GM21423 (cell line): ENCODE results near the gene SLC25A30.
"Not testable (repeated sequence)": the region's sequence is repeated elsewhere in the genome, so short reads cannot be mapped to it uniquely, and the experiment has no call there.

Source experiments
- ATAC-seq: cut with Tn5 transposase; IDR thresholded peaks from one replicate; pipeline ENCODE4 v1.9.1; 2021; ENCODE audit warnings: mild to moderate bottlenecking, moderate library complexity; ENCODE audit not compliant: unreplicated experiment

Gene SLC25A30

DNA sequence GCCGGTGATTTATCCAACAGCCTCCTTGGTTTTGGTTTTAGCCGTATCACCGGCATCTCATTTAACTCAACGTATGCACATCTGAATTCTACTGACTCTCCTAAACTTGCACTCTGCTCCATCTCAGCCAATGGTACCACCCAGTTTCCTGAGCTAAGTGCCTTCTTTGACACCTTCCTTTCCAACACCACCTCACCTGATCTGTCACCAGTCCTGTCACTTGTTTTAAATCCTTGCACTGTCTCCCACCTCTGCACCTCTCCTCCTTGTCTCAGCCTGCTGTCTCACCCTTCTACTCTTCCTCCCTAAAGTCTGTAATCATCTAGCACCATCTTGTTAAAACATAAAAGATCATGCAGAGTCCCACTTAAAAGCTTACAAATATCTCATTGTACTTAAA, 49.1 kb downstream of the SLC25A30 start:
- no peak for ATAC-seq

DNA sequence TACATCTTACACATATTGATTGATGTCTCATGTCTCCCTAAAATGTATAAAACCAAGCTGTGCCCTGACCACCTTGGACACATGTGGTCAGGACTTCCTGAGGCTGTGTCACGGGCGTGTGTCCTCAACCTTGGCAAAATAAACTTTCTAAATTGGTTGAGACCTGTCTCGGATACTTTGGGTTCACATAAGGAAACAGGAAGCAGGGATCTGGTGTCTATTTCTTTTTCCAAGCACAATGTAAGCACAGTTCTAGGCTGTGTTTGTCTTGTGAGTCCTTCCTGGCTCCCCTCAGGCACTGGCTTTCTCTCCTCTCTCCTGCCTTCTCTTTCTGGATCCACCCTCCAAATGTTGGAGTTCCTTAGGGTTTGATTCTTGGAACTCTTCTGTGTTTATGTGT, 49.6 kb downstream of the SLC25A30 start:
- ATAC-seq: no peak

DNA sequence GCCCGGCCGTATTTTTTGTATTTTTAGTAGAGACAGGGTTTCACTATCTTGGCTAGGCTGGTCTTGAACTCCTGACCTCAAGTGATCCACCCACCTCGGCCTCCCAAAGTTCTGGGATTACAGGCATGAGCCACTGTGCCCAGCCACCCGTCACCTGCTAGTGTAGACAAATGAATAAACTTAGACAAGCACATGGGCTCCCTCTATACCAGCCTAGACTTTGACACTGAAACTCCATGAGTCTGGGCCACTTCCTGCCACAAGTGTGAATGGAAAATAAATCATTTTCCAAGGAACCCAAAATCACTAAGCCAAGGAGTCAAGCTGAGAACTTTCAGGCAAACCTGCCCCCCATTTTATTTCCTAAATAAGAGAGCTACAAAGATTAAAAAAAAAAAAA, 50.2 kb downstream of the SLC25A30 start:
- ATAC-seq: no peak

DNA sequence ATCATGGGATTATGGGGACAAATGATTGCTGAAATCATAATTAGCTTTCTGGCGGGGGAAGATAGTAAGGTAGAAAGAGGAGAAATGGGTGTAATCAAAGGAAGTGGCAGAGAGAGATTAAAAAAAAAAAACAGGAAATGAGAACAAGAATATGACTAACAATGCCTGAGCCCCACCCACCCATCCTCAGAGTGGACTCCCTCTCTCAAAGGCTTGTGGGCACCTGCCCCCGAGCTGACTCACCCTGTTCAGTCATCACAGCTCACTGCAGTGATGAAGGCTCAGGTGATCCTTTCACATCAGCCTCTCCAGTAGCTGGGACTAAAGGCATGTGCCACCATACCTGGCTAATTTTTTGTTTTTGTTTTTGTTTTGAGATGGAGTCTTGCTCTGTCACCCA, 50.8 kb downstream of the SLC25A30 start:
- peak; percentile 96 for ATAC-seq

DNA sequence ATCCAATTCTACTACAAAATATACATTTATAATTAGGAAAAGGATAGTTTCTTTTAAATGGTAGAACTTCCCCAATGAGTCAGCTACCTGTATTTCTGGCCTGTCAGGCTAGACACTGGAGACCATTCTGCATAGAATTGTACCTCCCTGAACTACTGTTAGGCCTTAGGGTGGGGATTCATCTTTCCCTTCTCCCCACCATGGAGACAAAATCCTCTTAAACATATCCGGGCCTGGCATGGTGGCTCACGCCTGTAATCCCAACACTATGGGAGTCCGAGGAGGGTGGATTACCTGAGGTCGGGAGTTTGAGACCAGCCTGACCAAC, 52.7 kb downstream of the SLC25A30 start:
- ATAC-seq: no peak

DNA sequence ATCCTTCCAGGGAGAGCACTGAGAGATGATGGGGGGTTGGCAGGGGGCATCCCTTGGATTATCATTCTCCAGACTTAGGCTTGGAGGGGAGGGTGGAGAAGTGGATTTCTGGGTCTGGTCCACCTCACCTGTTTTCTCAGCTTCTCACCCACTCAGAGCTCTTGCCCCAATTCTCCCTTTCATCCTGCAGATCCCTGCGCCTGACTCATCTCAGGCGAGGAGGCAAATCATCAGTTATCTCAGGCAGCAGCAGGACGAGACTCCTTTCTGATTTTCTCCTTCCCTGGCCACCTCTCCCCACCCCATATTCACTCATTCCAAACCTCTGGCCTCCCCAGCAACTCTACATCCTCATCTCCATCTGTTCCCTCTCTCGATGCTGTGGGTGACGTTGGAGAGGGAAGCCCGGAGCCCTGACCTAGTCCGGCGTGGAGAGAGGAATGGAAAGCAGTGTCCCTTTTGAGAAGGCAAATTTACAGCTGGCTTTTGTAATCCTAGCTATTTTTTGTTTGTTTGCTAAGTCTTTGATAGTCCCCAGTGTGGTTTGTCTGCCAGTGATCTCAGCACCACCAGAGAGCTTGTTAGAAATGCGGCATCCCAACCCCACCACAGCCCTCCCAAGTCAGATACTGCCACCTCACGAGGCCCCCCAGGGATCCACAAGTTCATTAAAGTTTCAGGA, 53.2 kb downstream of the SLC25A30 start:
- ATAC-seq: no peak

DNA sequence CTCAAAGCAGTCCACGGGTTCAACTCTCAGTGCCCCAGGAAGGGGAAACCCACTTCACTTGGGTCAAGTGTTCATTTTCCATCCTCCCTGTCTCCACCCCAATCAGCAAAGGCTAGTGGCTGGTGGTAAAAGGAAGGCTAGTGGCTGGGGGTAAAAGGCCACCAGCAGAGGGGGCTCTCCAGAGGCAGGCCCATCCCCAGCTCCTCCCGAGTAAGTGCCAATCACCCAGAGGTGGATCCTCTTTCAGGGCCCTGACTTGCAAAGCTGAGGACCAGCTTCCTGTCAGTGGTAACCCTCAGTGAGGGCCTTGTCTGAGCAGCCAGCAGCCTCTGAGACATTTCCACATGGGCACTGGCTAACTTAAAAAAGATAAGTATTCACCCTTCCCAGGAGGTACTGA, 55.2 kb downstream of the SLC25A30 start:
- ATAC-seq: no peak

DNA sequence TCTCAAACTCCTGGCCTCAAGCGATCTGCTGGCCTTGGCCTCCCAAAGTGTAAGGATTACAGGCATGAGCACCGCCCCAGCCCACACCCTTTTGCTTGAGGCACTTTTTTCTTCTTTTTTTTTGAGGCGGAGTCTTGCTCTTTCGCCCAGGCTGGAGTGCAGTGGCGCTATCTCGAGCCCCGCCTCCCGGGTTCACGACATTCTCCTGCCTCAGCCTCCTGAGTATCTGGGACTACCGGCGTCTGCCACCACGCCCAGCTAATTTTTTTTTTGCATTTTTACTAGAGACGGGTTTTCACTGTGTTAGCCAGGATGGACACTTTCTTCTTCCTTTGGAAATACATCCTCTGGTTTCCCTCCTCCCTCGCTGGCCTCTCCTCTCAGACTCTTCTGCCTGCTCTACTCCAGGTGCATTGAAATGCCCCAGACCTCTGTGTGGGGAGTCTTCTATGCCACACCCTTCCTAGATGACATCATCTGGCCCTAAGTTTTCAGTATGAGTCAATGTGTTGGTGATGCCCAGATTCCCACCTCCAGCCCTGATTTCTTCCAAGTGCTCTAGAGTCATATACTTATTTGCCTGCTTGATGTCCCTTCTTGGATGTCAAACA, 56.5 kb downstream of the SLC25A30 start:
- no peak for ATAC-seq

DNA sequence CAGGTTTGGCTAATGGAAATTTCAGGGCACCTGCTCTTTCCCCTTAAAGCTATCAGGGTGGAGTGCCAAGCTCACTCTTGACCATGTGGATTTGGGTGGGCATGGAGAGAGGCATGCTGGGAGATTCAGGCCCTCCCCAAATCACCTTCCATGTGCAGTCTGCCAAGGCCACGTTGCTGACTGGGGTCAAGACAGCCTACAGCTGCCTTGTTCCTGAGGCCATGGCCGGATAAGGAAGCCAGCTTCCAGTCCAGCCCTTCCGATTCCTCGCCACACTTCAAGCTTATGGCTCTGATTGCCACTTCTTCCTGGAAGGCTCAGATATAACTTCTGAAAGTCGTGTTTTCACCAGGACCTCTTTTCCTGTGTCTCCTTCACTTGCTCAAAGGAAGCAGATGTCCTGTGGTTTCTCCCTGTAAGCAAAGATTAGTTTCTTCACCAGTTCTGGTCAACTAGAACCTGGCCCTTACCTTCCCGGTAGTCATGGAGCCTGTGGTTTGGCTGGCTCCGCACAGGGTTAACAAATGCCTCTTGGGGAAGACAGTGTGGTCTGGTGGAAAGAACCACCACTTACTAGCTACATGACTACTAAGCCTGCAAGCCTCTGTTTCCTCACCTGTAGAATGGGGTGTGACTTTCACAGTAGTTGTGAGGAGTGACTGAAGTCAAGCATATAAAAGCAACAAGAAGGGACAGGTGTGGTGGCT, 61.1 kb downstream of the SLC25A30 start:
- ATAC-seq: no peak

DNA sequence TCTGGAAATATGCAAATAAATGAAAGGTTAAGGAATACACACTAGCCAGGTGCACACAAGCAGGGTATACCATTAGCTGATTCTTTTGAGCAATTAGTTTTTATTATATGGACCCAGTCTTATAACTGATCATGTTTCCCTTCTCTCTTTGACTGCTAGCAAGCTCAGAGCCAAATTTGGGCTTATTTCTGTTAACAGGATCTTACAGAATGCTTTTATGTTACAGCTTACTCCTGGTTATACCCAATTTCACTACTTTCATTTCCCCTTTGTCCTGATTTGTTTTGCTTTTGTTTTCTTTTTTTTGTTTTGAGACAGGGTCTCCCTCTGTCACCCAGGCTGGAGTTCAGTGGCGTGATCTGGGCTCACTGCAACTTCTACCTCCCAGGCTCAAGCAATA, 64.3 kb downstream of the SLC25A30 start:
- ATAC-seq: peak; percentile 55

DNA sequence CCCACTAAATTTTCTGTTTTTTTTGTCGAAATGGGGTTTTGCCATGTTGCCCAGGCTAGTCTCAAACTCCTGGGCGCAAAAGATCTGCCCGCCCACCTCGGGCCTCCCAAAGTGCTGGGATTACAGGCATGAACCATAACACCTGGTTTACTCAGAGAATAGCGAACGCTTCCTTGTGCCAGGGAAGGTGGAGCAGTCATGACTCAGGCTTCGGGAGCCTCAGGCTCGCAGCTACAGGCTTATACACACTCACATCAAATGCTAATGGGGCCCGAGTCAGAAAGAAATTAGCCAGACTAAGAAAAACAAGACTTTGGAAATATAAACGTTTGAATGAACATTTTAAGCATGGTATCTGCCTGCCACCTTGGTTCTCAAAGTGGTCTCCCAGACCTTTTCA, 66.1 kb downstream of the SLC25A30 start:
- ATAC-seq: no peak

DNA sequence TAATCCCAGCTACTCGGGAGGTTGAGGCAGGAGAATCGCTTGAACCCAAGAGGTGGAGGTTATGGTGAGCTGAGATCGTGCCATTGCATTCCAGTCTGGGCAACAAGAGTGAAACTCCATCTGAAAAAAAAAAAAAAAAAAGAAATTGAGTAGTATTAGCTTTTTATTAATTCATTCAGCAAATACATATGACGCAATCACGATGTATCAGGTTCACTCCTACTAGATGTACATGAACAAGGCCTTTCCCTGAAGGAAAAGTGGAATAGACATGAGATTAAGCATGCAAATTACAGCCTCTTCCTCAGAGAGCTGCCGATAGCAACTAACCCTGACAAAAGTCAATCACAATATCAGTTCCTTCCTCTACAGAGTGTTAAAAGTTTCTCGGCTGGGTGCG, 68.0 kb downstream of the SLC25A30 start:
- no peak for ATAC-seq

DNA sequence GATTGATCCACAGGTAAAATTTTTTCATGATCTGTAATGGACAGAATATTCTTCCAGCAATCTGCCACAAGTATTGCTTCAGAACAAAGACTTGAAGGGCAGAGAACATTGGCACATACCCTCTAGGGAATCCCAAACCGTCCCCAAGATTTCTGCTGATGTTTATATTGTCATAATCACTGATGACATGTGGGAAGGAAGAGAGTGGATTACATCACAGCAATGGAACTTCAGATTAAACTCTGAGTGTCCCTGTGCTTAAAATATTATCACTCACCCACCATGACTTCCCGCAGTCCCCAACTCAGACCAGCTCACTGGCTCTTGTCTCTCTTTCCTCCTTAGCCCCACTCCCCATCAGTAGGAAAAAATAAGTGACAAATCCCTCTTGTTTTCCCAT, 68.7 kb downstream of the SLC25A30 start:
- no peak for ATAC-seq

DNA sequence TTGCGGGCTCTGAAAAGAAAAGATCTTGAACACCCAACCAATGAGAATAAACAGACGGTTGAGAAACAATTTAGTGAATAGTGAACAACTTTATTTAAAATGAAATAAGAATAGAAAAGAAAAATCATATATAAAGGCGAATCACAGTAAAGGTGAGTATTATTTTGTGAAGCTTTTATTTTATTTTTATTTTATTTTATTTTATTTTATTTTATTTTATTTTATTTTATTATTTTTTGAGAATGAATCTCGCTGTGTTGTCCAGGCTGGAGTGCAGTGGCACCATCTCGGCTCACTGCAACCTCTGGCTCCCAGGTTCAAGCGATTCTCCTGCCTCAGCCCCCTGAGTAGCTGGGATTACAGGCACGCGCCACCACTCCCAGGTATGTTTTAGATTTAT, 74.1 kb downstream of the SLC25A30 start:
- ATAC-seq: not testable (repeated sequence)
